ENCODE results near the gene PRIMA1. TPM values are rescaled to one million over a fixed set of nuclear protein-coding genes. Genes with fewer than 3 reads are reported as not detected.

The PRIMA1 gene
- total and polyA plus RNA-seq, 2 donors from 2014 or later, result 1.0 to 1.7 TPM

DNA sequence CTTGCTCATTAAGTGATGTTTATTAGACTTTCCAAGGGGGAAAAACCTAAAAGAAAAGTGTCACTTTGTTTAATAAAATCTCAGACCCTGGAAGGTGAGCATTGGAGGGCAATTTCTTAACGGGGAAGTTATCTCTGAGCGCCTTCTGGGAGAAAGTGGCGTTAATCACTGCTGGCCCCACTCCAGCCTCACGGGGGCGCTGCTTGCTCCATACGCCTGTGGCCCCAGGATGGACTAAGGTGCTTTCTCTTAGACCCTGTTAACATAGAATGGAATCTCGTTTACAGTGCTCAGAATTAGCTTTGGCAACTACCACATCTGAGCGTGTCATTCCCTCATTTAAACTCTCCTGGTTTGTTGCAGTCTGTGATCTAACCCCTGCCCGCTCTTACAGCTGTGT is 16.4 kb upstream of the PRIMA1 start:
- peaks cover 0 to 9% (median 1%) of the 10 kb centered on the region in 3 donors for H3K9me3 ChIP-seq (ENCODE audit: control insufficient read depth in 2 of 3, insufficient read depth in 1 of 3, low read length in 3 of 3)
- H3K4me1 ChIP-seq (ENCODE audit: control insufficient read depth in 2 of 3, insufficient read depth in 2 of 3, low read depth in 1 of 3, low read length in 3 of 3), result no peaks in the 10 kb centered on the region
- H3K27me3 ChIP-seq (ENCODE audit: control insufficient read depth, insufficient read depth, low read length), result no peaks in the 10 kb centered on the region
- no peak overlapping the region for H3K4me3 ChIP-seq (ENCODE audit: low read length in 3 of 3)
- FAIRE-seq (no peak), DNase-seq (no peak)
- H3K9ac ChIP-seq (ENCODE audit: low read length in 3 of 3), result no peak overlapping the region
- TF ChIP-seq, protein P1, sequence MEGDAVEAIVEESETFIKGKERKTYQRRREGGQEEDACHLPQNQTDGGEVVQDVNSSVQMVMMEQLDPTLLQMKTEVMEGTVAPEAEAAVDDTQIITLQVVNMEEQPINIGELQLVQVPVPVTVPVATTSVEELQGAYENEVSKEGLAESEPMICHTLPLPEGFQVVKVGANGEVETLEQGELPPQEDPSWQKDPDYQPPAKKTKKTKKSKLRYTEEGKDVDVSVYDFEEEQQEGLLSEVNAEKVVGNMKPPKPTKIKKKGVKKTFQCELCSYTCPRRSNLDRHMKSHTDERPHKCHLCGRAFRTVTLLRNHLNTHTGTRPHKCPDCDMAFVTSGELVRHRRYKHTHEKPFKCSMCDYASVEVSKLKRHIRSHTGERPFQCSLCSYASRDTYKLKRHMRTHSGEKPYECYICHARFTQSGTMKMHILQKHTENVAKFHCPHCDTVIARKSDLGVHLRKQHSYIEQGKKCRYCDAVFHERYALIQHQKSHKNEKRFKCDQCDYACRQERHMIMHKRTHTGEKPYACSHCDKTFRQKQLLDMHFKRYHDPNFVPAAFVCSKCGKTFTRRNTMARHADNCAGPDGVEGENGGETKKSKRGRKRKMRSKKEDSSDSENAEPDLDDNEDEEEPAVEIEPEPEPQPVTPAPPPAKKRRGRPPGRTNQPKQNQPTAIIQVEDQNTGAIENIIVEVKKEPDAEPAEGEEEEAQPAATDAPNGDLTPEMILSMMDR (IDR thresholded peaks at IDR 0.05; ENCODE audit: borderline replicate concordance, extremely low read depth, insufficient read depth), result no peak
- no peak overlapping the region for H3K27ac ChIP-seq (ENCODE audit: low read depth in 2 of 2, low read length in 2 of 2)
- intact Hi-C loops (cut with DNase I), result no loop called here
- no peaks in the 10 kb centered on the region for H3K36me3 ChIP-seq (ENCODE audit: control insufficient read depth in 2 of 3, insufficient read depth in 3 of 3, low read length in 3 of 3)

DNA sequence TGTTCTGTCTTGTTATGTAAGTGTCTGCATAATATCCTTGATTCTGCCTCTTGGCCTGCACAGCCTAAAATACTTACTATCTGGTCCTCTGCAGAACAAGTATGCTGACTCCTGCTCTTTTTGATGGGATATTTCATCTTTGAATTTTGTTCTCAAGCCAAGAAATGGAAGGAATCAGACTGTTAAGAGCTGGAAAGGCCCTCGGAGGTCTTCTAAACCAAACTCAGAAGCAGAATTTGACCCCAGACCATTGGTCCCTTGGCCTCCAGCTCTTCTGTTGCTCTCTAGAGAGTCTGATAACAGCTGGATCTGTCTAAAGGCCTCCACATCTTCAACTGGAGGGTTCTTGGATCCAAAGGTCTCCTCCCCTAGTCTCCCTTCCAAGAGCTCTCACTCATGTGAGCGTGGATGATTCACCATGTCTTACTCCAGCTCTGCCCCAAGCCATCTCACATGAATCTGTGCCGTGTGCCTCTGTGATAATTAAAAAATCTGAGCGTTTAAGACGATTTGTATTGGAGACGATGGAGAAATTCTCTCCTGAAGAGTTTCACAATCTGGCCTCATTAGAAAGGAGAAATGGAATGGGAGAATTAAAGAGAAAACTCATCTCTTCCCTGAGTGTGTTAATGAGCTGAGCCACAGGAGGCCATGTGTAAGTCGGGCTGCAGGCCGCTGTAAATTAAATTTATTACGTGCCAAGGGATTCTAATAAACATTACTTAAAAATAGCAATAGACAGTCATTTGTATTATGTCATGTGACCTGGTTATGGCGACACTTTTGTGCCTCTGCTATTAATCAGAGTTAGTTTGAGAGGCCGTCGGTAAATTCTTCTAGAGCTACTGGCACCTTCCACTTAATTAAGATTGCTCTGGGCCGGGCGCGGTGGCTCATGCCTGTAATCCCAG is 15.4 kb upstream of the PRIMA1 start:
- no peaks in the 10 kb centered on the region for H3K27me3 ChIP-seq (ENCODE audit: control insufficient read depth, insufficient read depth, low read length)
- peak in 1 of 5 donors; percentile 17 for DNase-seq
- no peak for FAIRE-seq
- H3K36me3 ChIP-seq (ENCODE audit: control insufficient read depth in 2 of 3, insufficient read depth in 3 of 3, low read length in 3 of 3), result no peaks in the 10 kb centered on the region
- H3K4me1 ChIP-seq (ENCODE audit: control insufficient read depth in 2 of 3, insufficient read depth in 2 of 3, low read depth in 1 of 3, low read length in 3 of 3), result no peaks in the 10 kb centered on the region
- H3K9me3 ChIP-seq (ENCODE audit: control insufficient read depth in 2 of 3, insufficient read depth in 1 of 3, low read length in 3 of 3), result peaks cover 0 to 3% (median 0%) of the 10 kb centered on the region in 3 donors
- TF ChIP-seq, protein P1 (IDR thresholded peaks at IDR 0.05; ENCODE audit: borderline replicate concordance, extremely low read depth, insufficient read depth), result no peak
- H3K4me3 ChIP-seq (ENCODE audit: low read length in 3 of 3), result no peak overlapping the region
- intact Hi-C loops (cut with DNase I), result no loop called here
- H3K27ac ChIP-seq (ENCODE audit: low read depth in 2 of 2, low read length in 2 of 2), result no peak overlapping the region
- H3K9ac ChIP-seq (ENCODE audit: low read length in 3 of 3), result no peak overlapping the region

DNA sequence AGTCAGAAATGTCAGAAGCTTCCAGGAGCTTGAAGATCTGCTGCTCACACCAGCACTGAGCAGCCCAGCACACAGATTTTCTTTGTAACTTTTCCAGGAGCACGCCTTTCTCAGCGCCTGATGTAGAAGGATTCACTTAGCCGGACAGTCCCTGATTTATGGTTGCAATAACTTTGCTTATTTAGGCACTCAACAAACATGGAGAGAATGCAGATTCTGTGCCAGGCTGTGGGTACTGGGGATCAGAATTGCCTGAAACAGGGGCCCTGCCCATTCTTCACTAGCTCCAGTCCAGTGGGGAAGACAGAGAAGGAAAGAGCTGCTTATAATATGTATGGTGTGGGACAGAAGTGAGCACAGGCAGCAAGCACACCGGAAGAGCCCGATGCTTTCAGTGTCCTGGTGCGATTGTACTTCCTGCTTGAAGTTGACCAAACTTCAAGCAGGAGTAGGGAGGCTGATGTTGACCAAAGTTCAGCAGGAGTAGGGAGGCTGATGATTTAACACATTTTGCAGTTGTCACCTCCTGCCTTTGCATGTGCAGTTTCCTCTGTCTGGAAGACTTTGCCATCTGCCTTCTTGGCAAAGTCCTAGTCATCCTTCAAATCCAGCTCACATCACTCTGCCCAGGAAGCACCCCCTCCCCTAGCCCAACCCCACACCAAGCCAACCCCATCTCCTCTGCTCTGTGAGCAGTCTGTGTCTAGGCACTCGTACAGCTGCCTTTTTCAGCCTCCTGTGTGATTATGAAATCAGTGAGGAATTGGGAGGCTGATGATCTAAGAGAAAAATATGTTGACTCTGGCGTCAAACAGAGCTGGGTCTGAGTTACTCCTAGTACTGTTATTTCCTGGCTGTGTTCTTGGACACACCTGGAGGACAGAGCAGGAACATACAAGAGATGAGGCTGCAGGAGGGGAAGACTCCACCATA is 12.0 kb upstream of the PRIMA1 start:
- DNase-seq (no peak), FAIRE-seq (no peak)
- no peak overlapping the region for H3K4me3 ChIP-seq (ENCODE audit: low read length in 3 of 3)
- no peaks in the 10 kb centered on the region for H3K9me3 ChIP-seq (ENCODE audit: control insufficient read depth in 2 of 3, insufficient read depth in 1 of 3, low read length in 3 of 3)
- no peaks in the 10 kb centered on the region for H3K4me1 ChIP-seq (ENCODE audit: control insufficient read depth in 2 of 3, insufficient read depth in 2 of 3, low read depth in 1 of 3, low read length in 3 of 3)
- TF ChIP-seq, protein P1 (IDR thresholded peaks at IDR 0.05; ENCODE audit: borderline replicate concordance, extremely low read depth, insufficient read depth), result no peak
- no peaks in the 10 kb centered on the region for H3K36me3 ChIP-seq (ENCODE audit: control insufficient read depth in 2 of 3, insufficient read depth in 3 of 3, low read length in 3 of 3)
- no peak overlapping the region for H3K27ac ChIP-seq (ENCODE audit: low read depth in 2 of 2, low read length in 2 of 2)
- H3K27me3 ChIP-seq (ENCODE audit: control insufficient read depth, insufficient read depth, low read length), result no peaks in the 10 kb centered on the region
- intact Hi-C loops (cut with DNase I), result no loop called here
- H3K9ac ChIP-seq (ENCODE audit: low read length in 3 of 3), result no peak overlapping the region
